Mucosa of stomach (tissue), 1 donor: ENCODE data around the gene ZNF195.
"Not testable (repeated sequence)": the region's sequence is repeated elsewhere in the genome, so short reads cannot be mapped to it uniquely, and the experiment has no call there.

Experiments
- H3K27me3 ChIP-seq: one replicate; pipeline ENCODE4 v1.7.0; 2013; ENCODE audit warnings: mild to moderate bottlenecking, low read length; ENCODE audit not compliant: control insufficient read depth, insufficient read depth
- H3K36me3 ChIP-seq: one replicate; pipeline ENCODE4 v1.7.0; 2013; ENCODE audit warnings: low read length; ENCODE audit not compliant: control insufficient read depth, insufficient read depth
- H3K4me1 ChIP-seq: one replicate; pipeline ENCODE4 v1.7.0; 2013; ENCODE audit warnings: mild to moderate bottlenecking, low read length; ENCODE audit not compliant: control insufficient read depth, insufficient read depth
- H3K4me3 ChIP-seq: one replicate; pipeline ENCODE4 v1.7.0; 2013; ENCODE audit warnings: low read length
- H3K9ac ChIP-seq: one replicate; pipeline ENCODE4 v1.7.0; 2013; ENCODE audit warnings: mild to moderate bottlenecking, low read length, moderate library complexity
- H3K9me3 ChIP-seq: one replicate; pipeline ENCODE4 v1.7.0; 2013; ENCODE audit warnings: mild to moderate bottlenecking, low read length, moderate library complexity; ENCODE audit not compliant: control insufficient read depth
- donor health status: Pancreatic carcinoma.

The ZNF195 gene

GRCh38 chr11:3378426-3379423, at the start of gene ZNF195:
Gene ZNF195, minus strand, starts transcription at chr11:3379146. Its CDS starts 106 bp downstream, at chr11:3379040.
- H3K4me3 ChIP-seq = peak within 1 kb of the TSS; percentile 87

GRCh38 chr11:3428076-3428475, 49.1 kb upstream of the ZNF195 start:
- H3K4me3 ChIP-seq, H3K4me1 ChIP-seq, H3K9ac ChIP-seq, H3K27me3 ChIP-seq, H3K9me3 ChIP-seq, H3K36me3 ChIP-seq: not testable (repeated sequence)

More at GRCh38 chr11:3378426-3379423, at the start of gene ZNF195:
- Histone ChIP-seq H3K9me3 (no peaks in the 10 kb centered on the region), H3K36me3 (no peaks in the 10 kb centered on the region), H3K27me3 (no peaks in the 10 kb centered on the region), H3K9ac (peak within 1 kb of the TSS; percentile 92), H3K4me1 (peaks cover 19% of the 10 kb centered on the region)

GRCh38 chr11:3426541-3426940, 47.6 kb upstream of the ZNF195 start:
- H3K36me3 ChIP-seq, H3K4me3 ChIP-seq, H3K9me3 ChIP-seq, H3K4me1 ChIP-seq, H3K27me3 ChIP-seq, H3K9ac ChIP-seq: not testable (repeated sequence)

- H3K9ac ChIP-seq, H3K4me1 ChIP-seq, H3K27me3 ChIP-seq, H3K4me3 ChIP-seq, H3K36me3 ChIP-seq, H3K9me3 ChIP-seq: not testable (repeated sequence)
Observed at GRCh38 chr11:3423928-3424327, 45.0 kb upstream of the ZNF195 start.

- not testable (repeated sequence) for H3K9me3 ChIP-seq, H3K4me1 ChIP-seq, H3K9ac ChIP-seq, H3K36me3 ChIP-seq, H3K4me3 ChIP-seq, H3K27me3 ChIP-seq
Observed at GRCh38 chr11:3423138-3423731, 44.3 kb upstream of the ZNF195 start.

GRCh38 chr11:3422380-3423137, 43.6 kb upstream of the ZNF195 start:
- not testable (repeated sequence) for H3K9me3 ChIP-seq, H3K36me3 ChIP-seq, H3K27me3 ChIP-seq, H3K4me1 ChIP-seq
- Histone ChIP-seq H3K4me3 (peak overlapping the region; percentile 56), H3K9ac (peak overlapping the region; percentile 61)

GRCh38 chr11:3421608-3422379, 42.8 kb upstream of the ZNF195 start:
- Histone ChIP-seq H3K9ac (peak overlapping the region; percentile 61), H3K4me3 (peak overlapping the region; percentile 56)
- H3K27me3 ChIP-seq, H3K36me3 ChIP-seq, H3K4me1 ChIP-seq, H3K9me3 ChIP-seq: not testable (repeated sequence)

- H3K27me3 ChIP-seq, H3K4me1 ChIP-seq, H3K9me3 ChIP-seq, H3K36me3 ChIP-seq, H3K4me3 ChIP-seq, H3K9ac ChIP-seq: not testable (repeated sequence)
Observed at GRCh38 chr11:3420281-3421042, 41.5 kb upstream of the ZNF195 start.

GRCh38 chr11:3419496-3419895, 40.5 kb upstream of the ZNF195 start:
- not testable (repeated sequence) for H3K4me3 ChIP-seq, H3K4me1 ChIP-seq, H3K27me3 ChIP-seq

GRCh38 chr11:3417047-3417446, 38.1 kb upstream of the ZNF195 start:
- H3K4me1 ChIP-seq, H3K36me3 ChIP-seq, H3K4me3 ChIP-seq, H3K27me3 ChIP-seq, H3K9ac ChIP-seq, H3K9me3 ChIP-seq: not testable (repeated sequence)

More at GRCh38 chr11:3419496-3419895, 40.5 kb upstream of the ZNF195 start:
- H3K36me3 ChIP-seq, H3K9ac ChIP-seq, H3K9me3 ChIP-seq: not testable (repeated sequence)

- not testable (repeated sequence) for H3K4me1 ChIP-seq, H3K27me3 ChIP-seq
Observed at GRCh38 chr11:3415301-3415700, 36.4 kb upstream of the ZNF195 start.

More at GRCh38 chr11:3415301-3415700, 36.4 kb upstream of the ZNF195 start:
- not testable (repeated sequence) for H3K36me3 ChIP-seq, H3K9ac ChIP-seq, H3K9me3 ChIP-seq, H3K4me3 ChIP-seq
